CD4-positive, alpha-beta T cell (primary cell): ENCODE data around the gene DNAH2. TPM values are rescaled to one million over a fixed set of nuclear protein-coding genes. Genes with fewer than 3 reads are reported as not detected.

Experiments used
- ATAC-seq: fragments of 200-7000 bp; cut with Tn5 transposase; one replicate; pipeline ENCODE4 v1.10.0; 2022; ENCODE audit warnings: mild to moderate bottlenecking; ENCODE audit not compliant: poor library complexity
- CTCF ChIA-PET: fragments of 350-600 bp; sonication (Branson Sonifier 250); formaldehyde crosslinking; loops from one replicate; lab custom pipeline; 2021; ENCODE audit warnings: antibody characterized with exemption, inconsistent platforms; lab: Charles Lee
- POLR2A ChIA-PET: fragments of 350-600 bp; sonication (Branson Sonifier 250); formaldehyde crosslinking; loops from one replicate; lab custom pipeline; 2021; ENCODE audit warnings: antibody characterized with exemption, inconsistent platforms; lab: Charles Lee
- DNase-seq, 14 experiments: peaks; one replicate each; pipeline ENCODE4 v3.0.0-alpha.2; 2013 to 2020; ENCODE audit warnings: mixed read lengths in 2 of 14
- H3K27ac ChIP-seq, 2 donors: one replicate each; pipeline versions ENCODE4 v1.5.1 to v1.7.0; 2013; ENCODE audit warnings: low read length in 2 of 2, low read depth in 1 of 2, mild to moderate bottlenecking in 1 of 2
- H3K27me3 ChIP-seq, 2 experiments: 1 replicate in 1 of 2; 2 replicates in 1 of 2; pipeline versions ENCODE4 v1.6.1 to v1.7.0; 2013; ENCODE audit warnings: low read length in 2 of 2, control low read depth in 1 of 2, mild to moderate bottlenecking in 1 of 2, moderate library complexity in 1 of 2; ENCODE audit not compliant: insufficient read depth in 2 of 2, control insufficient read depth in 1 of 2
- H3K36me3 ChIP-seq: one replicate; pipeline ENCODE4 v1.6.1; 2013; ENCODE audit warnings: low read length, control low read depth; ENCODE audit not compliant: insufficient read depth
- H3K4me1 ChIP-seq: one replicate; pipeline ENCODE4 v1.6.1; 2013; ENCODE audit warnings: low read length, control low read depth; ENCODE audit not compliant: insufficient read depth
- H3K4me3 ChIP-seq: one replicate; pipeline ENCODE4 v1.5.1; 2013; ENCODE audit warnings: mild to moderate bottlenecking, low read length, moderate library complexity
- H3K9me3 ChIP-seq, 2 experiments: 1 replicate in 1 of 2; 2 replicates in 1 of 2; pipeline versions ENCODE4 v1.6.1 to v1.7.0; 2013; ENCODE audit warnings: low read length in 2 of 2, mild to moderate bottlenecking in 2 of 2, control low read depth in 1 of 2, moderate library complexity in 1 of 2; ENCODE audit not compliant: control insufficient read depth in 1 of 2, insufficient read depth in 1 of 2
- H3K27ac Mint-ChIP-seq: one replicate; pipeline ENCODE4 v1.8.0; 2020; ENCODE audit warnings: mixed read lengths
- H3K27me3 Mint-ChIP-seq: one replicate; pipeline ENCODE4 v1.8.0; 2021; ENCODE audit warnings: mixed read lengths
- H3K36me3 Mint-ChIP-seq: one replicate; pipeline ENCODE4 v1.8.0; 2021; ENCODE audit warnings: low read depth, mixed read lengths
- H3K4me1 Mint-ChIP-seq: one replicate; pipeline ENCODE4 v1.8.0; 2021; ENCODE audit warnings: low read depth, mixed read lengths
- H3K4me3 Mint-ChIP-seq: one replicate; pipeline ENCODE4 v1.8.0; 2020; ENCODE audit warnings: mild to moderate bottlenecking, mixed read lengths
- H3K9me3 Mint-ChIP-seq: one replicate; pipeline ENCODE4 v1.8.0; 2020; ENCODE audit warnings: mixed read lengths
- intact Hi-C, 2 experiments: fragments of 100-400 bp; cut with DNase I in 1 of 2; cut with micrococcal nuclease in 1 of 2; formaldehyde crosslinking; loops; one replicate each; pipeline versions ENCODE4 v1.15.1 to v1.9.0; 2023 to 2025; cut with DNase I, micrococcal nuclease
- total RNA-seq, 174 experiments: library from RNA in 2 of 174; stranded (reverse) in 2 of 174; gene quantifications; one replicate each; pipeline ENCODE4 v1.2.3 and lab custom pipeline; 2021 to 2026
- TF ChIP-seq, protein P1 (sequence below): fragments of 200-600 bp; IDR thresholded peaks from one replicate; pipeline ENCODE4 v1.8.0; 2022; ENCODE audit warnings: antibody characterized with exemption, mild to moderate bottlenecking

Gene DNAH2
- total RNA-seq, 2 experiments from 2014 or later, result not detected

- no peaks in the 10 kb centered on the region for H3K9me3 Mint-ChIP-seq
- H3K4me3 ChIP-seq, result no peak overlapping the region
- H3K36me3 ChIP-seq, result peaks cover 48% of the 10 kb centered on the region
- peak overlapping the region; percentile 90 for H3K27ac Mint-ChIP-seq
- DNase-seq, result peak in 2 of 14 experiments; percentile 28 to 54
- H3K36me3 Mint-ChIP-seq, result peaks cover 80% of the 10 kb centered on the region
- no peaks in the 10 kb centered on the region for H3K9me3 ChIP-seq
- ChIA-PET POLR2A (interaction anchor here (6.8 to 10.1 kb wide), 2 partner anchors 10 to 12 kb away, joined by 79 to 83 read pairs; partner anchors contain the start of genes CYB5D1, KDM6B and NAA38), CTCF (interaction anchor here (1.4 kb wide), 1 partner anchor 12 kb away, joined by 3 read pairs; no protein-coding TSS in a partner anchor)
- intact Hi-C loops, result loop anchor here (10.0 kb wide), 1 partner anchor 612 kb away; the partner anchor contains the start of genes DVL2 (in 2 of the 2) and PHF23 (in 2 of the 2)
- H3K27me3 Mint-ChIP-seq, result peaks cover 8% of the 10 kb centered on the region
- ATAC-seq, result no peak
- H3K4me1 Mint-ChIP-seq, result peaks cover 29% of the 10 kb centered on the region
- H3K27me3 ChIP-seq, result no peaks in the 10 kb centered on the region
- TF ChIP-seq, protein P1, sequence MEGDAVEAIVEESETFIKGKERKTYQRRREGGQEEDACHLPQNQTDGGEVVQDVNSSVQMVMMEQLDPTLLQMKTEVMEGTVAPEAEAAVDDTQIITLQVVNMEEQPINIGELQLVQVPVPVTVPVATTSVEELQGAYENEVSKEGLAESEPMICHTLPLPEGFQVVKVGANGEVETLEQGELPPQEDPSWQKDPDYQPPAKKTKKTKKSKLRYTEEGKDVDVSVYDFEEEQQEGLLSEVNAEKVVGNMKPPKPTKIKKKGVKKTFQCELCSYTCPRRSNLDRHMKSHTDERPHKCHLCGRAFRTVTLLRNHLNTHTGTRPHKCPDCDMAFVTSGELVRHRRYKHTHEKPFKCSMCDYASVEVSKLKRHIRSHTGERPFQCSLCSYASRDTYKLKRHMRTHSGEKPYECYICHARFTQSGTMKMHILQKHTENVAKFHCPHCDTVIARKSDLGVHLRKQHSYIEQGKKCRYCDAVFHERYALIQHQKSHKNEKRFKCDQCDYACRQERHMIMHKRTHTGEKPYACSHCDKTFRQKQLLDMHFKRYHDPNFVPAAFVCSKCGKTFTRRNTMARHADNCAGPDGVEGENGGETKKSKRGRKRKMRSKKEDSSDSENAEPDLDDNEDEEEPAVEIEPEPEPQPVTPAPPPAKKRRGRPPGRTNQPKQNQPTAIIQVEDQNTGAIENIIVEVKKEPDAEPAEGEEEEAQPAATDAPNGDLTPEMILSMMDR, result no peak
- peaks cover 50% of the 10 kb centered on the region for H3K4me1 ChIP-seq
- peak overlapping the region; percentile 81 for H3K4me3 Mint-ChIP-seq
- no peak overlapping the region for H3K27ac ChIP-seq
Observed at GRCh38 chr17:7846765-7847661, 129.5 kb downstream of the DNAH2 start.

DNA sequence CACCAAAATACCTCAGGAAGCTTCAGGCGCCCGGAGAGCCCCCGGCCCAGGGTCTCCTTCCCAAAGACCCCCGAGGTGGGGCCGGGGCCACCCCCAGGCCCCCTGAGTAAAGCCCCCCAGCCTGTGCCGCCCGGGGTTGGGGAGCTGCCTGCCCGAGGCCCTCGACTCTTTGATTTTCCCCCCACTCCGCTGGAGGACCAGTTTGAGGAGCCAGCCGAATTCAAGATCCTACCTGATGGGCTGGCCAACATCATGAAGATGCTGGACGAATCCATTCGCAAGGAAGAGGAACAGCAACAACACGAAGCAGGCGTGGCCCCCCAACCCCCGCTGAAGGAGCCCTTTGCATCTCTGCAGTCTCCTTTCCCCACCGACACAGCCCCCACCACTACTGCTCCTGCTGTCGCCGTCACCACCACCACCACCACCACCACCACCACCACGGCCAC lies 130.6 kb downstream of the DNAH2 start:
- H3K4me3 ChIP-seq, result no peak overlapping the region
- no peak overlapping the region for H3K27ac ChIP-seq
- TF ChIP-seq, protein P1, result no peak
- DNase-seq, result peak in 1 of 14 experiments; percentile 40
- CTCF ChIA-PET, result interaction anchor here (1.4 kb wide), 1 partner anchor 13 kb away, joined by 3 read pairs; no protein-coding TSS in a partner anchor
- no peaks in the 10 kb centered on the region for H3K27me3 ChIP-seq
- Mint-ChIP-seq H3K4me3 (no peak overlapping the region), H3K27me3 (no peaks in the 10 kb centered on the region), H3K4me1 (peaks cover 23% of the 10 kb centered on the region), H3K9me3 (no peaks in the 10 kb centered on the region), H3K36me3 (peaks cover 79% of the 10 kb centered on the region), H3K27ac (peak overlapping the region; percentile 33)
- ATAC-seq, result no peak
- intact Hi-C loops, result loop anchor here (10.0 kb wide), 1 partner anchor 613 kb away; the partner anchor contains the start of genes DVL2 (in 2 of the 2) and PHF23 (in 2 of the 2)
- peaks cover 44% of the 10 kb centered on the region for H3K4me1 ChIP-seq
- H3K36me3 ChIP-seq, result peaks cover 57% of the 10 kb centered on the region
- POLR2A ChIA-PET, result interaction anchor here (0.9 to 6.8 kb wide), 2 partner anchors 9 to 13 kb away, joined by 4 to 83 read pairs; partner anchors contain the start of genes KDM6B and NAA38
- no peaks in the 10 kb centered on the region for H3K9me3 ChIP-seq

GRCh38 chr17:7848739-7849129 lies 131.2 kb downstream of the DNAH2 start:
- peaks cover 74% of the 10 kb centered on the region for H3K36me3 Mint-ChIP-seq
- no peak overlapping the region for H3K27ac ChIP-seq
- no peak for ATAC-seq
- no peak overlapping the region for H3K4me3 ChIP-seq
- no peaks in the 10 kb centered on the region for H3K27me3 ChIP-seq
- peaks cover 20% of the 10 kb centered on the region for H3K4me1 Mint-ChIP-seq
- POLR2A ChIA-PET, result interaction anchor here (4.7 to 6.8 kb wide), 2 partner anchors 13 to 14 kb away, joined by 33 to 83 read pairs; partner anchors contain the start of gene KDM6B
- peaks cover 61% of the 10 kb centered on the region for H3K36me3 ChIP-seq
- H3K4me3 Mint-ChIP-seq, result no peak overlapping the region
- intact Hi-C loops, result loop anchor here (10.0 kb wide), 1 partner anchor 614 kb away; the partner anchor contains the start of genes DVL2 (in 2 of the 2) and PHF23 (in 2 of the 2)
- CTCF ChIA-PET, result no interaction called here
- no peaks in the 10 kb centered on the region for H3K27me3 Mint-ChIP-seq
- H3K9me3 Mint-ChIP-seq, result no peaks in the 10 kb centered on the region
- TF ChIP-seq, protein P1, result no peak
- H3K4me1 ChIP-seq, result peaks cover 39% of the 10 kb centered on the region
- no peak overlapping the region for H3K27ac Mint-ChIP-seq
- DNase-seq, result no peak
- H3K9me3 ChIP-seq, result no peaks in the 10 kb centered on the region
